ENCODE measurements around the gene RBM26.

The RBM26 gene

DNA sequence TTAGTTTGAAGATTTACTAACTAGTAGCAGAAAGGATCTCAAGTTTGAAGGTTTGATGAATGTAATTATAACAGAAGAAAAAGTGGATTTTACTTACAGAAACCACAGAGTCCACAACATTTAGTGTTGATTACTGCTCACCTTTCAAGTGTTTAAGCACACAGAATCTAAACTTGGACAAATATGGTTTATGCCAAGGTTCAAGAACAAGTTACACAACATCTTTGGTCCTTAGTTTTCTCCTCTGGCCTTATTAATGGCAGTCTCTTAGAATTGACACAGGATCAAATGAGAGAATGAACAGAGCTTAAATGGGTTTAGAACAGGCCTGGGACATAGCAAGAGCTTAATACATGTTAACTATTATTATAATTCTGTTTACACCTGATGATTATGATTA is 133.0 kb downstream of the RBM26 start:
- no peak for DNase-seq (ENCODE audit: low read depth)
- in situ Hi-C loops (cut with HindIII; ENCODE audit: low sequenced_read_pairs), result no loop called here
- no peak overlapping the region for H3K4me3 ChIP-seq (ENCODE audit: low read depth, low read length)
- TF ChIP-seq, protein P1, sequence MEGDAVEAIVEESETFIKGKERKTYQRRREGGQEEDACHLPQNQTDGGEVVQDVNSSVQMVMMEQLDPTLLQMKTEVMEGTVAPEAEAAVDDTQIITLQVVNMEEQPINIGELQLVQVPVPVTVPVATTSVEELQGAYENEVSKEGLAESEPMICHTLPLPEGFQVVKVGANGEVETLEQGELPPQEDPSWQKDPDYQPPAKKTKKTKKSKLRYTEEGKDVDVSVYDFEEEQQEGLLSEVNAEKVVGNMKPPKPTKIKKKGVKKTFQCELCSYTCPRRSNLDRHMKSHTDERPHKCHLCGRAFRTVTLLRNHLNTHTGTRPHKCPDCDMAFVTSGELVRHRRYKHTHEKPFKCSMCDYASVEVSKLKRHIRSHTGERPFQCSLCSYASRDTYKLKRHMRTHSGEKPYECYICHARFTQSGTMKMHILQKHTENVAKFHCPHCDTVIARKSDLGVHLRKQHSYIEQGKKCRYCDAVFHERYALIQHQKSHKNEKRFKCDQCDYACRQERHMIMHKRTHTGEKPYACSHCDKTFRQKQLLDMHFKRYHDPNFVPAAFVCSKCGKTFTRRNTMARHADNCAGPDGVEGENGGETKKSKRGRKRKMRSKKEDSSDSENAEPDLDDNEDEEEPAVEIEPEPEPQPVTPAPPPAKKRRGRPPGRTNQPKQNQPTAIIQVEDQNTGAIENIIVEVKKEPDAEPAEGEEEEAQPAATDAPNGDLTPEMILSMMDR (IDR thresholded peaks at IDR 0.05; ENCODE audit: low read depth, low read length, missing control alignments), result no peak

DNA sequence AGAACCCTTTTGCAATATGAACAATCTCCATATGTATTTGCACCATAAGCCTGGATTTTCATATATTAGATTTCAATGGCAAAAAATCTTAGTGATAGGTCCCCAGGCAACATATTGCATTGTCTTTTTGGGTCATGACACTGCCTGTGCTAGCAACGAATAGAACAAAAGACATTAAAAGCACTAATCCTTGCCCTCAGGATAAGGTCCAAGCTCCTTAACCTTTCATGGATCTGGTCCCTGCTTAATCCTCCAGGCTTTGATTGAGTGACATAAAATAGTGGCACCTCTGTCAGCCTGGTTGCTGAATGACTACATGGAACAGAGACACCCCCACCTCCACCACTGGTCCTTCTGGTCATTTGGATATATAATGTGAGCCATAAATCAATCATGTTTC is 134.4 kb downstream of the RBM26 start:
- no peak for DNase-seq (ENCODE audit: low read depth)
- TF ChIP-seq, protein P1 (IDR thresholded peaks at IDR 0.05; ENCODE audit: low read depth, low read length, missing control alignments), result no peak
- in situ Hi-C loops (cut with HindIII; ENCODE audit: low sequenced_read_pairs), result no loop called here
- H3K4me3 ChIP-seq (ENCODE audit: low read depth, low read length), result no peak overlapping the region

DNA sequence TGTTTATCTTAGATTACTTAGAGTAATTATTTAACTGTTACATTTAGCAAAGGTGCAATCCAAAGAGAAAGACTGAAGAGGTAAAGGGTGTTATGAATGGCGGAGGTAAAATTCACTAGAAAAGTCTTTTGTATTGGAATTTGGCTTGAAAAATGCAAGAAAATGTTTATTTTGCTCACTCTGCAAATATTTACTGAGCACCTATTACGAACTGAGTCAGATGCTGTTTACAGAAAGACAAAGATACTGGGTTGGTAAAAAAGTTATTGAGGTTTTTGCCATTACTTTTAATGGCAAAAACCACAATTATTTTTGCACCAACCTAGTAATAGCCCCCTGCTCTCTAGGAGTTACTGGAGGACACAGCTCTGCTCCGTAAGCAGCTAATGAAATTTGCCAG is 135.2 kb downstream of the RBM26 start:
- H3K4me3 ChIP-seq (ENCODE audit: low read depth, low read length), result no peak overlapping the region
- in situ Hi-C loops (cut with HindIII; ENCODE audit: low sequenced_read_pairs), result no loop called here
- TF ChIP-seq, protein P1 (IDR thresholded peaks at IDR 0.05; ENCODE audit: low read depth, low read length, missing control alignments), result no peak
- DNase-seq (ENCODE audit: low read depth), result no peak
